ENCODE measurements around the gene UBL7.

Gene UBL7

DNA sequence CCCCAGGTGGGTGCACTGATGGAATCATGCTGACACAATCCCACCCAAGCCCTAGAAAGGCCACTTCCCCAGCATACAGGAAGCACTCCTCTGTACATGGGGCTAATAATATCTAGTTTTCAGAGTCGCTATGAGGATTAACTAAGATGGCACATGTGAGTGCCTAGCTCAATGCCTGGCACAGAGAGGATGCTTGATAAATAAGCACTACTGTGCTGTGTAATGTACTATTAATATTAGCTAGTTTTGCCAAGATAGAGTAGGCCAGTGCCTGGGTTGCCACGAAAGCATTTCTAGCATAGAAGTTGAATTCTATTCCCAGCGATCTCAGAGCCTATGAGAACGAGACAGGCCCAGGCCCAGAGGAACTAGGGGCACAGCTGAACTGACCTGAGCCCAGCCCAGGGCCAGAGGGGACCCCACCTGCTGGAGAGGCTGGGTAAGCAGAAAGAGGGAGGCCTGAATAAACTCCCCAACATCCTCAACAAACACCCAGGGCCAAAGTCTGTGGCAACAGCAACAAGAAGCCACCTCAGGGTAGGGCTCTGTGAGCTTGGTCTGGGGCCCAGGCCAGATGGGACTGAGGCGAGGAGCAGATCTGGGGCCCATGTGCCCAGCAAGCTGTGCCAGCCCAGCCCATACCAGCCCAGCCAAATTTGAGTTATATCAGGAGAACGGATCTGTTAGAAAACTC is 19.6 kb downstream of the UBL7 start:
- Mint-ChIP-seq H3K9me3 (no peaks in the 10 kb centered on the region), H3K36me3 (ENCODE audit: low read depth) (peaks cover 27% of the 10 kb centered on the region), H3K4me3 (no peak overlapping the region), H3K27me3 (peaks cover 5% of the 10 kb centered on the region), H3K27ac (no peak overlapping the region), H3K4me1 (ENCODE audit: low read depth) (no peaks in the 10 kb centered on the region)
- intact Hi-C loops (cut with micrococcal nuclease) = no loop called here

- peaks cover 25% of the 10 kb centered on the region for H3K4me1 Mint-ChIP-seq (ENCODE audit: low read depth)
- no peak overlapping the region for H3K4me3 Mint-ChIP-seq
- no peak overlapping the region for H3K27ac Mint-ChIP-seq
- peaks cover 11% of the 10 kb centered on the region for H3K27me3 Mint-ChIP-seq
- H3K9me3 Mint-ChIP-seq = no peaks in the 10 kb centered on the region
- H3K36me3 Mint-ChIP-seq (ENCODE audit: low read depth) = peaks cover under 1% of the 10 kb centered on the region
- intact Hi-C loops (cut with micrococcal nuclease) = loop anchor here (1.0 to 2.0 kb wide), 2 partner anchors 57 to 64 kb away; no protein-coding TSS in a partner anchor
Measured at GRCh38 chr15:74438721-74439316, 22.1 kb downstream of the UBL7 start.

GRCh38 chr15:74438206-74438605 is 22.8 kb downstream of the UBL7 start:
- H3K36me3 Mint-ChIP-seq (ENCODE audit: low read depth) = no peaks in the 10 kb centered on the region
- H3K27ac Mint-ChIP-seq = no peak overlapping the region
- H3K27me3 Mint-ChIP-seq = peaks cover 11% of the 10 kb centered on the region
- no peaks in the 10 kb centered on the region for H3K9me3 Mint-ChIP-seq
- no peak overlapping the region for H3K4me3 Mint-ChIP-seq
- H3K4me1 Mint-ChIP-seq (ENCODE audit: low read depth) = peaks cover 26% of the 10 kb centered on the region
- intact Hi-C loops (cut with micrococcal nuclease) = loop anchor here (1.0 to 2.0 kb wide), 2 partner anchors 56 to 63 kb away; no protein-coding TSS in a partner anchor

DNA sequence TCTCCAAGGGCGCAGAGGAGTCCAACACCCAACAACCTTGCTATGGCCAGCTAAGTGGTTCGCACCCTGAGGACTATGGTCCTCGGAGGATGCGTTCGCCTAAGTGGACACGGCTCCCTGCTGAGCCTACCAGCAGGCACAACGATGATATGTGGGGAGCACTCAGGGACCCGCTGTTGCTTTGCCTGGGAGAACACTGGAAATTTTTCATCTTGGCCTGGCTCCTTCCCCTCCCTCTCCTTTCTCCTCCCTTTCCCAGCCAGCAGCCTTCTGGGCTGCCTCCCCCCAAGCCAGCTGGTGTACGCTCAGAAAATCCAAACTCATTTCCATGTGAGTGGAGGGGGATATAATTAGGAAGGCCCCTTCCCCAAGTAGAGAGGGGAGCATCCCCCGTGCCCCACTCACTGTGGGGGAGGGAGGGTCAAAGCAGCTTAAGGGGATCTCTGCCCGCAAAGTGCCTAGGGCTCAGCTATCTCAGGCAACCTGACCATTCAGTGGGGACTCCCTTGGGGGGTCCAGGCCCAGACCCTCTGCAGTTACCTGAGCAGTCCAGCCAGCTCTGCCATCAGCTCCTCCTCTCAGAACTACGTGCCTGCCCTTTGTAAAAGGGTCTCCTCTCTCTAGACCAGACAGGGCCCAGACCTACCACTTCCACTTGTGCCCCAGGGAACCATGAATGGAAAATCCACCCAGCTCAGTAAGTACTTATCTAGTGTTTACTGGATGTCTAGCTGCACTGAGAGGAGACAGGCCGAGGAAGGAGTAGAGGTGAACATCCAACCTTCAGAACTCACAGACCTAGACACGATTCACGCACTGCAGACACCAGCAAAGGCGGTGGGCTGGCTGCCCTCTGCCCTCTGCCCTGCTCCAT is 26.5 kb downstream of the UBL7 start:
- intact Hi-C loops (cut with micrococcal nuclease) = no loop called here
- no peaks in the 10 kb centered on the region for H3K9me3 Mint-ChIP-seq
- peaks cover 31% of the 10 kb centered on the region for H3K27me3 Mint-ChIP-seq
- peaks cover 6% of the 10 kb centered on the region for H3K36me3 Mint-ChIP-seq (ENCODE audit: low read depth)
- peaks cover 59% of the 10 kb centered on the region for H3K4me1 Mint-ChIP-seq (ENCODE audit: low read depth)
- H3K4me3 Mint-ChIP-seq = peak overlapping the region; percentile 57
- peak overlapping the region; percentile 83 for H3K27ac Mint-ChIP-seq

DNA sequence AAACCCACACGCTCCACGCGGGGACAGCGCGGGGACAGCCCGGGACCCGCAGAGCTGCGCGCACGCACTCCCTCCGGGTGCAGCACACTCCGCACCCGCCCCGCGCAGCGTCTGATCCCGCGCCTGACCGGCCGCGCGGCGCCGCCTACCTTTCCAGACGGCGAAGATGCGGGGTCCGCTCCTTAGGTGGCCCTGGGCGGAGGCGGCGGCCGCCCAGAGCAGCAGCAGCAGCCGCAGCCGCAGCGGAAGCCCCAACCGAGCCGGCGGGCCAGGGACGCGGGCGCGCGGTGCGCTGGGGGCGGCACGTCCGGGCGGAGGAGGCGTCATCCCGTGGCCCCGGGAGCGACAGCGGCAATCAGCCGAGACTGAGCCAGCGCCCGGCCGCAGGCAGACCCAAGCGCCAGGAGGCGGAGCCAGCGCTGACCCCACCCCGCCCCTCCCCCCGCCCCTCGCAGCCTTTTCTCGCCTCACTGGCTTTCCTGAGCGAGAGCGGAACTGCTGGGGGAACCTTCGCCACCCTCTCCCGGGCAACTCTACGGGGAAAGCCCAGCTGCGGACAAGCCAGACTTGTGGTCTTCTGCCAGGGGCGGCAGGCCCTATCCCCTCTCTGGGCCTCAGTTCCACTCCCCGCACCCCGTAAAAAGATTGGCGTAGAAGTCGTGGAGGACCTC is 27.2 kb downstream of the UBL7 start, which contains the start of gene SEMA7A:
SEMA7A (minus strand) TSS at position 367 of the 671 bp plus-strand sequence; CDS start at position 327, 40 bp downstream.
- Mint-ChIP-seq H3K4me1 (ENCODE audit: low read depth) (peaks cover 66% of the 10 kb centered on the region), H3K36me3 (ENCODE audit: low read depth) (peaks cover 6% of the 10 kb centered on the region), H3K9me3 (no peaks in the 10 kb centered on the region), H3K4me3 (peak within 1 kb of the TSS; percentile 82), H3K27me3 (peaks cover 31% of the 10 kb centered on the region), H3K27ac (peak within 1 kb of the TSS; percentile 83)
- intact Hi-C loops (cut with micrococcal nuclease) = no loop called here

GRCh38 chr15:74432968-74433591 is 27.9 kb downstream of the UBL7 start:
- H3K27me3 Mint-ChIP-seq = peaks cover 31% of the 10 kb centered on the region
- peak overlapping the region; percentile 82 for H3K4me3 Mint-ChIP-seq
- H3K36me3 Mint-ChIP-seq (ENCODE audit: low read depth) = peaks cover 6% of the 10 kb centered on the region
- peaks cover 73% of the 10 kb centered on the region for H3K4me1 Mint-ChIP-seq (ENCODE audit: low read depth)
- peak overlapping the region; percentile 83 for H3K27ac Mint-ChIP-seq
- intact Hi-C loops (cut with micrococcal nuclease) = no loop called here
- no peaks in the 10 kb centered on the region for H3K9me3 Mint-ChIP-seq

DNA sequence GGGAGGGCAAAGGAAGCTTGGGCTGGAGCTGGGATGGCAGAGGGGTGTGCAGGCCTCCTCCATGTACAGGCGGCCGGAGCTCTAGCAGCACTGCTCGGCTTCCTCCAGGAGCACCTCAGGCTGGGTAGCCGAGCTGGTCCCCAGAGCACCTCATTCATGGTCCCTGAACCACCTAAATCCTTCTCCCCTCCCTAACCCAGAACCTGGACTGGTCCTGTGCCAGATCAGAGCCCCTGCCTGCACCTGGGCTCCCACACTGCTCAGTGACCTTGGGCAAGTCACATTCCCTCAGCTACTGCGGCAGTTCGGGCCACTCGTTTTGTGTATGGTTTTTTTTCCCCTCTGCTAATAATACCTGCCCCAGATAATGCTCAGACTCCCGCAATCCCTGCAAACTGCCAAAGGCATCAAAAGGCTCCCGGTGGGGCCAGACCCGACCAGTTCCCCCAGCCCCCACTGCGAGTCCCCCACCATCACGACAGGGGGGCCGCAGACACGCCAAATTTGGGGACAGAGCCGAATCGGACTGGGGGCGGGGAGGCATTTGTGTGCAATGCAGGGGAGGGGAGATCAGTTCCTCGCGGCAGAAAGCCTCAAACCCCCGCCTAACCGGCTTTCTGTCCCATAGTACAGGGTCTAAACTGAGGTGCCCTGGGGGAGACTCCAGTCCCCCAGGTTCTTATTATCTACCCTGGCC is 28.5 kb downstream of the UBL7 start:
- peaks cover 31% of the 10 kb centered on the region for H3K27me3 Mint-ChIP-seq
- peaks cover 80% of the 10 kb centered on the region for H3K4me1 Mint-ChIP-seq (ENCODE audit: low read depth)
- H3K9me3 Mint-ChIP-seq = no peaks in the 10 kb centered on the region
- H3K36me3 Mint-ChIP-seq (ENCODE audit: low read depth) = peaks cover 6% of the 10 kb centered on the region
- intact Hi-C loops (cut with micrococcal nuclease) = no loop called here
- peak overlapping the region; percentile 62 for H3K27ac Mint-ChIP-seq
- H3K4me3 Mint-ChIP-seq = peak overlapping the region; percentile 82

DNA sequence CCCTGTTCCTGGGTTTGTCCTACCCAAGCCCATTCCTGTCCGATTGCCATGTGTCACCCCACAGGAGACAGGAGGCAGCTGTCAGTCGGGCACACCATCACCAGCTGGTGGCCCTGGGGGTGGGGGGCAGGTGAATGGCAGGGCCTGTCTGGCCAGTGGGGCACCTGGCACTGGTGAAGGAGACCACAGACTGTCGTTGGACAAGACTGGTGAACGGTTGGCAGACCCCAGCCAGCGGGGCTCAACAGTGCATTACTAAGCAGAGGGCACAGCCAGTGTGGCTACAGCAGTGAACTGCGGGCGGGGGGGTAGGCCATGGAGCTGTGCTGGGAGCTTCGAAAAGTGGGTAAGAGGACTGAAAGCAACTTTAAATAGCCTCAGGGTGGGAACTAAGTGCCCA is 29.3 kb downstream of the UBL7 start:
- Mint-ChIP-seq H3K36me3 (ENCODE audit: low read depth) (peaks cover 11% of the 10 kb centered on the region), H3K27ac (peak overlapping the region; percentile 54), H3K4me1 (ENCODE audit: low read depth) (peaks cover 86% of the 10 kb centered on the region), H3K27me3 (peaks cover 27% of the 10 kb centered on the region), H3K4me3 (peak overlapping the region; percentile 82), H3K9me3 (no peaks in the 10 kb centered on the region)
- intact Hi-C loops (cut with micrococcal nuclease) = no loop called here

DNA sequence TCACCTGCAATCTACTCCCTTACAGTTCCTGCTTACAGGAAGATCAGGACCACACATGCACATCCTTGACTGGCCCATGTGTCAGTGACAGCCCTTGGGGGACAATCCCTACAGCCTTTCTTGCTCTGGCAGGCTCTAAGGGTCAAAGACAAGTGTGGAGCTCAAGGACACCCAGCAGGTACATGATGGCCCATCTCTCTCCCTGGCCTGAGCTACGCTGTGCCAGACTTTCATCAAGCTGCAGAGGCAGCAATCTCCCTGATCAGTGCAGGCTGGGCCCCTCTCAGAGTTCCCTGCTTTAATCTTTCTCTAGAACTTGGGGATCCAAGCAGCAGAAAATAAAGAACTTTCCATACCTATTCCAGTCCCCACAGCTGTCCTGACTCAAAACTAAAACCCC is 29.8 kb downstream of the UBL7 start:
- intact Hi-C loops (cut with micrococcal nuclease) = no loop called here
- no peak overlapping the region for H3K4me3 Mint-ChIP-seq
- H3K27ac Mint-ChIP-seq = peak overlapping the region; percentile 54
- H3K36me3 Mint-ChIP-seq (ENCODE audit: low read depth) = peaks cover 16% of the 10 kb centered on the region
- no peaks in the 10 kb centered on the region for H3K9me3 Mint-ChIP-seq
- H3K4me1 Mint-ChIP-seq (ENCODE audit: low read depth) = peaks cover 89% of the 10 kb centered on the region
- peaks cover 25% of the 10 kb centered on the region for H3K27me3 Mint-ChIP-seq

GRCh38 chr15:74430510-74430951 is 30.4 kb downstream of the UBL7 start:
- Mint-ChIP-seq H3K4me3 (no peak overlapping the region), H3K27ac (peak overlapping the region; percentile 89), H3K27me3 (peaks cover 25% of the 10 kb centered on the region), H3K36me3 (ENCODE audit: low read depth) (peaks cover 22% of the 10 kb centered on the region), H3K9me3 (no peaks in the 10 kb centered on the region), H3K4me1 (ENCODE audit: low read depth) (peaks cover 89% of the 10 kb centered on the region)
- intact Hi-C loops (cut with micrococcal nuclease) = no loop called here

GRCh38 chr15:74429781-74430400 is 31.1 kb downstream of the UBL7 start:
- H3K4me1 Mint-ChIP-seq (ENCODE audit: low read depth) = peaks cover 87% of the 10 kb centered on the region
- H3K27me3 Mint-ChIP-seq = peaks cover 21% of the 10 kb centered on the region
- intact Hi-C loops (cut with micrococcal nuclease) = no loop called here
- no peaks in the 10 kb centered on the region for H3K9me3 Mint-ChIP-seq
- peaks cover 23% of the 10 kb centered on the region for H3K36me3 Mint-ChIP-seq (ENCODE audit: low read depth)
- peak overlapping the region; percentile 45 for H3K4me3 Mint-ChIP-seq
- H3K27ac Mint-ChIP-seq = peak overlapping the region; percentile 89

DNA sequence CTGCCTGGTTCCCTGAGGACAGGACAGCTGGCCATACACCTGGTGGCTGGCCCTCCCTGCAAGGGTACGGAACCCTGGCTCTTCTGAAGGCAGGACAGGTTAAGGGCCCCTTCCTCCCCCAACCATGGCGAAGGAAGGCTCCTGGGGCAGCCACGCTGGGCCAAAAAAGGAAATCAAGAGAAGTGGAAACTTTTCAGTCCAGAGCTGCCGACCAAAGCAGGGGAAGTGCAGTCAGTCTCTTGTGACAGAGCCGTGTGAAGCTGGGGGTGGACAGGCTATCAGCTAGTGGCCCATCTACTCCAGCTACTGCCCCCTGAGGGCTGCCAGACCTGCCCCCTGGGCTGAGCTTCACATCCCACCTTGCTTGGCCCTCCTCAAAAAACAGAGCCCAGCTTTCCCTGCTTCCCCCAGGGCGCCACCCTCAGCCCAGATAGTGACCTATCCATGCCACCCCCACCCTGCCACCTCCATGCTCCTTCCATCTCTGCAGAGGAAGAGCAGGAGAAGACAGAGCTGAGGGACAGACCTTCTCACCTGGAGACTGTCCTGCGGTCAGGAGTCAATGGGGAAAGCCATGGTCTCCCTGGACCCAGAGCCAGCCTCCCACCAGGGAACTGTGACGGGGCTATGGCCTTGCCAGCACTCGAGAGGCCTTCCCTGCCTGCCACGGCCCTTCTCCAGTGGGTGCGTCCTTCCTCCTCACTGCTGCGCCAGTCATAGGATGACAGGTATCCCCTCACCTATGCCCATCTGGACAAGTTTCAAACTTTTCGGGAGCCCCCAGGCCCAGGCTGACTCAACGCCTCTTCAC is 31.8 kb downstream of the UBL7 start:
- H3K36me3 Mint-ChIP-seq (ENCODE audit: low read depth) = peaks cover 23% of the 10 kb centered on the region
- peaks cover 22% of the 10 kb centered on the region for H3K27me3 Mint-ChIP-seq
- intact Hi-C loops (cut with micrococcal nuclease) = no loop called here
- peaks cover 87% of the 10 kb centered on the region for H3K4me1 Mint-ChIP-seq (ENCODE audit: low read depth)
- peak overlapping the region; percentile 72 for H3K4me3 Mint-ChIP-seq
- no peaks in the 10 kb centered on the region for H3K9me3 Mint-ChIP-seq
- H3K27ac Mint-ChIP-seq = peak overlapping the region; percentile 89
